ENCODE data around the gene SASH1. TPM values are rescaled to one million over a fixed set of nuclear protein-coding genes. Genes with fewer than 3 reads are reported as not detected.

Gene SASH1
- total RNA-seq, 5 donors from 2014 or later (not counting 1 experiment from before 2014, with no cell fraction given) = 0.26 to 5.5 (median 0.95) TPM

- ChIA-PET CTCF (no interaction called here), POLR2A (no interaction called here)
- no peaks in the 10 kb centered on the region for H3K9me3 Mint-ChIP-seq
- ATAC-seq (replicated peaks in 1 of 4) (no peak), DNase-seq (no peak)
- H3K27me3 Mint-ChIP-seq = peaks cover 3 to 8% of the 10 kb centered on the region in 2 donors
- no peak overlapping the region for H3K27ac ChIP-seq (ENCODE audit: low read length)
- H3K4me3 Mint-ChIP-seq = no peak overlapping the region
- H3K36me3 Mint-ChIP-seq = no peaks in the 10 kb centered on the region
- WGBS (ENCODE audit: insufficient coverage) = no CpG with 5 or more reads among the region's 2 CpGs
- no peaks in the 10 kb centered on the region for H3K4me1 Mint-ChIP-seq
- H3K27me3 ChIP-seq (replicated peaks in 1 of 2; ENCODE audit: control insufficient read depth in 2 of 2, extremely low read depth in 1 of 2, insufficient read depth in 2 of 2, low read length in 1 of 2) = peaks cover 3 to 5% of the 10 kb centered on the region in 2 experiments
- no peaks in the 10 kb centered on the region for H3K4me1 ChIP-seq (ENCODE audit: control insufficient read depth in 1 of 2, extremely low read depth in 1 of 2, insufficient read depth in 2 of 2, low read length in 2 of 2)
- no peaks in the 10 kb centered on the region for H3K36me3 ChIP-seq (ENCODE audit: control insufficient read depth in 2 of 2, extremely low read depth in 1 of 2, insufficient read depth in 1 of 2, low read length in 1 of 2)
- no peak overlapping the region for H3K27ac Mint-ChIP-seq
- H3K9me3 ChIP-seq = no peaks in the 10 kb centered on the region
- H3K4me3 ChIP-seq (ENCODE audit: control insufficient read depth in 1 of 2, extremely low read depth in 1 of 2, low read length in 1 of 2) = no peak overlapping the region
These were observed 92.7 kb downstream of the SASH1 start for GRCh38 chr6:148435386-148435785.

GRCh38 chr6:148436466-148436865, 93.8 kb downstream of the SASH1 start:
- POLR2A ChIA-PET = no interaction called here
- H3K27me3 Mint-ChIP-seq = peaks cover 3 to 8% of the 10 kb centered on the region in 2 donors

DNA sequence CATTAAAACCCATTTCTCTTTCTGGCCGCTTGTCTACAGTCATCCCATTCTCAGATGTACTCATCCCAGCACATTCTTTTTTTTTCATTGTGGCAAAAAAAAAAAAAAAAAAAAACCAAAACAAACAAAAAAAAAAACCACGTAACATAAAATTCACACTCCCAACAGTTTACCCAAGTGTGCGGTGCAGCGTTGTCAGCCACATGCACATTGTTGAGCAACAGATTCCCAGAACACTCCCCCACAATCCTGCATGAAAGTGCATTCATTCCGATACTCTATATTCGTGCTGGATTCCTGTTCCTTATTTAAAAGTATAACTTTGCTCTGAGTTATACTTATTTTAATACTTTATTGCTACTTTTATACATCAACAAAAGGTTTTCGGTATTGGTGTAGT, 96.0 kb downstream of the SASH1 start:
- Mint-ChIP-seq H3K27ac (no peak overlapping the region), H3K36me3 (no peaks in the 10 kb centered on the region), H3K9me3 (no peaks in the 10 kb centered on the region), H3K27me3 (peaks cover 3 to 8% of the 10 kb centered on the region in 2 donors), H3K4me3 (no peak overlapping the region), H3K4me1 (peaks cover 0 to 3% (median 3%) of the 10 kb centered on the region in 3 donors)
- ChIA-PET POLR2A (no interaction called here), CTCF (no interaction called here)
- no peaks in the 10 kb centered on the region for H3K9me3 ChIP-seq
- no peak overlapping the region for H3K27ac ChIP-seq (ENCODE audit: low read length)
- H3K4me3 ChIP-seq (ENCODE audit: control insufficient read depth in 1 of 2, extremely low read depth in 1 of 2, low read length in 1 of 2) = no peak overlapping the region
- peaks cover 2 to 3% of the 10 kb centered on the region in 2 experiments for H3K27me3 ChIP-seq (replicated peaks in 1 of 2; ENCODE audit: control insufficient read depth in 2 of 2, extremely low read depth in 1 of 2, insufficient read depth in 2 of 2, low read length in 1 of 2)
- H3K36me3 ChIP-seq (ENCODE audit: control insufficient read depth in 2 of 2, extremely low read depth in 1 of 2, insufficient read depth in 1 of 2, low read length in 1 of 2) = no peaks in the 10 kb centered on the region
- WGBS (ENCODE audit: insufficient coverage) = 90% methylated on average over 3 of the region's 7 CpGs
- DNase-seq (no peak), ATAC-seq (replicated peaks in 1 of 4) (no peak)
- H3K4me1 ChIP-seq (ENCODE audit: control insufficient read depth in 1 of 2, extremely low read depth in 1 of 2, insufficient read depth in 2 of 2, low read length in 2 of 2) = no peaks in the 10 kb centered on the region

More at GRCh38 chr6:148436466-148436865, 93.8 kb downstream of the SASH1 start:
- Histone ChIP-seq H3K36me3 (ENCODE audit: control insufficient read depth in 2 of 2, extremely low read depth in 1 of 2, insufficient read depth in 1 of 2, low read length in 1 of 2) (no peaks in the 10 kb centered on the region), H3K9me3 (no peaks in the 10 kb centered on the region), H3K27me3 (replicated peaks in 1 of 2; ENCODE audit: control insufficient read depth in 2 of 2, extremely low read depth in 1 of 2, insufficient read depth in 2 of 2, low read length in 1 of 2) (peaks cover 3 to 5% of the 10 kb centered on the region in 2 experiments), H3K27ac (ENCODE audit: low read length) (no peak overlapping the region), H3K4me1 (ENCODE audit: control insufficient read depth in 1 of 2, extremely low read depth in 1 of 2, insufficient read depth in 2 of 2, low read length in 2 of 2) (no peaks in the 10 kb centered on the region), H3K4me3 (ENCODE audit: control insufficient read depth in 1 of 2, extremely low read depth in 1 of 2, low read length in 1 of 2) (no peak overlapping the region)
- CTCF ChIA-PET = no interaction called here
- Mint-ChIP-seq H3K9me3 (no peaks in the 10 kb centered on the region), H3K27ac (no peak overlapping the region), H3K36me3 (no peaks in the 10 kb centered on the region), H3K4me1 (no peaks in the 10 kb centered on the region), H3K4me3 (no peak overlapping the region)
- ATAC-seq (replicated peaks in 1 of 4) (no peak), DNase-seq (no peak)
- 86% methylated on average over 1 of the region's 1 CpG for WGBS (ENCODE audit: insufficient coverage)

GRCh38 chr6:148440016-148440415, 97.4 kb downstream of the SASH1 start:
- Mint-ChIP-seq H3K4me1 (peaks cover 0 to 3% (median 3%) of the 10 kb centered on the region in 3 donors), H3K4me3 (no peak overlapping the region), H3K36me3 (no peaks in the 10 kb centered on the region), H3K9me3 (no peaks in the 10 kb centered on the region), H3K27ac (no peak overlapping the region), H3K27me3 (peaks cover 3 to 5% of the 10 kb centered on the region in 2 donors)
- CTCF ChIA-PET = no interaction called here
- ATAC-seq (replicated peaks in 1 of 4) = no peak
- Histone ChIP-seq H3K27me3 (replicated peaks in 1 of 2; ENCODE audit: control insufficient read depth in 2 of 2, extremely low read depth in 1 of 2, insufficient read depth in 2 of 2, low read length in 1 of 2) (peaks cover 2 to 3% of the 10 kb centered on the region in 2 experiments), H3K4me3 (ENCODE audit: control insufficient read depth in 1 of 2, extremely low read depth in 1 of 2, low read length in 1 of 2) (no peak overlapping the region), H3K9me3 (no peaks in the 10 kb centered on the region), H3K36me3 (ENCODE audit: control insufficient read depth in 2 of 2, extremely low read depth in 1 of 2, insufficient read depth in 1 of 2, low read length in 1 of 2) (no peaks in the 10 kb centered on the region), H3K4me1 (ENCODE audit: control insufficient read depth in 1 of 2, extremely low read depth in 1 of 2, insufficient read depth in 2 of 2, low read length in 2 of 2) (no peaks in the 10 kb centered on the region), H3K27ac (ENCODE audit: low read length) (no peak overlapping the region)
- POLR2A ChIA-PET = no interaction called here
- WGBS (ENCODE audit: insufficient coverage) = 94% methylated on average over 13 of the region's 13 CpGs
- no peak for DNase-seq

DNA sequence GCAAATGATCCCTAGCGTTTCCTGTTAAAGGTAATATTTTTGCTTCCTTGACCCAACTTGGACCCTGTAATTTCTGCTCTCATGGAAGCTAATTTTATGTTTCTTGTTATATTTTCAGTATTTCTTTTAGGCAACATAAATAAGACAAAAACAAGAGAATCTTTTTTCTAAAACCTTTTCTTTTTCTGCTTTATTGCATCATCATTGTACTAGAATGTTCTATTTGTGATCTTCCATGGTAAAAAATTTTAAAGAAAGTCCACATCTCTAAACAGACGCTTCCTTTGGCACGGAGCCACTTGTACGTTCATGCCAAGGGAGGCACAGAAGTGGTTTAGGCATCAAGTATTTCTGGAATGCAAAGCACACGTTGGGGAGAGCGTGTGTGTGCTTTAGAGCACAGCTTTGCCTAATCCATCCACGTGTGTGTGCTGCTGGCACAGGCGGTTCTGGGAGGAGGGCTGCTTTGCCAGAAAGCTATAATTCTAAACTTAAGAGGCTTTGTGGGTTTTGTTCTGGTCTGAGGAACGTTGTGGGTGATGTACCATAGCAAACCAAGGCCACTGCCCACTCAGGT, 98.3 kb downstream of the SASH1 start:
- DNase-seq (no peak), ATAC-seq (replicated peaks in 1 of 4) (no peak)
- Mint-ChIP-seq H3K27me3 (peaks cover 3 to 5% of the 10 kb centered on the region in 2 donors), H3K27ac (no peak overlapping the region), H3K4me1 (peaks cover 0 to 3% (median 3%) of the 10 kb centered on the region in 3 donors), H3K4me3 (no peak overlapping the region), H3K9me3 (no peaks in the 10 kb centered on the region), H3K36me3 (no peaks in the 10 kb centered on the region)
- Histone ChIP-seq H3K36me3 (ENCODE audit: control insufficient read depth in 2 of 2, extremely low read depth in 1 of 2, insufficient read depth in 1 of 2, low read length in 1 of 2) (no peaks in the 10 kb centered on the region), H3K27me3 (replicated peaks in 1 of 2; ENCODE audit: control insufficient read depth in 2 of 2, extremely low read depth in 1 of 2, insufficient read depth in 2 of 2, low read length in 1 of 2) (peaks cover 2 to 3% of the 10 kb centered on the region in 2 experiments), H3K9me3 (no peaks in the 10 kb centered on the region), H3K4me1 (ENCODE audit: control insufficient read depth in 1 of 2, extremely low read depth in 1 of 2, insufficient read depth in 2 of 2, low read length in 2 of 2) (no peaks in the 10 kb centered on the region), H3K27ac (ENCODE audit: low read length) (no peak overlapping the region), H3K4me3 (ENCODE audit: control insufficient read depth in 1 of 2, extremely low read depth in 1 of 2, low read length in 1 of 2) (no peak overlapping the region)
- ChIA-PET CTCF (no interaction called here), POLR2A (no interaction called here)
- WGBS (ENCODE audit: insufficient coverage) = 59% methylated on average over 5 of the region's 9 CpGs

- H3K27ac ChIP-seq (ENCODE audit: low read length) = no peak overlapping the region
- DNase-seq (no peak), ATAC-seq (replicated peaks in 1 of 4) (no peak)
- no peak overlapping the region for H3K4me3 ChIP-seq (ENCODE audit: control insufficient read depth in 1 of 2, extremely low read depth in 1 of 2, low read length in 1 of 2)
- Mint-ChIP-seq H3K9me3 (no peaks in the 10 kb centered on the region), H3K4me1 (peaks cover 0 to 3% (median 3%) of the 10 kb centered on the region in 3 donors), H3K27me3 (peaks cover 3 to 4% of the 10 kb centered on the region in 2 donors), H3K4me3 (no peak overlapping the region), H3K27ac (no peak overlapping the region), H3K36me3 (no peaks in the 10 kb centered on the region)
- WGBS (ENCODE audit: insufficient coverage) = no CpG with 5 or more reads among the region's 4 CpGs
- H3K9me3 ChIP-seq = no peaks in the 10 kb centered on the region
- H3K36me3 ChIP-seq (ENCODE audit: control insufficient read depth in 2 of 2, extremely low read depth in 1 of 2, insufficient read depth in 1 of 2, low read length in 1 of 2) = no peaks in the 10 kb centered on the region
- no peaks in the 10 kb centered on the region for H3K4me1 ChIP-seq (ENCODE audit: control insufficient read depth in 1 of 2, extremely low read depth in 1 of 2, insufficient read depth in 2 of 2, low read length in 2 of 2)
- ChIA-PET POLR2A (no interaction called here), CTCF (no interaction called here)
- H3K27me3 ChIP-seq (replicated peaks in 1 of 2; ENCODE audit: control insufficient read depth in 2 of 2, extremely low read depth in 1 of 2, insufficient read depth in 2 of 2, low read length in 1 of 2) = peaks cover 2 to 3% of the 10 kb centered on the region in 2 experiments
These were observed 98.8 kb downstream of the SASH1 start for GRCh38 chr6:148441454-148441911.

Measured in T-cell (primary cell).